Measurements from ENCODE around the gene ZDHHC14.

The ZDHHC14 gene

DNA sequence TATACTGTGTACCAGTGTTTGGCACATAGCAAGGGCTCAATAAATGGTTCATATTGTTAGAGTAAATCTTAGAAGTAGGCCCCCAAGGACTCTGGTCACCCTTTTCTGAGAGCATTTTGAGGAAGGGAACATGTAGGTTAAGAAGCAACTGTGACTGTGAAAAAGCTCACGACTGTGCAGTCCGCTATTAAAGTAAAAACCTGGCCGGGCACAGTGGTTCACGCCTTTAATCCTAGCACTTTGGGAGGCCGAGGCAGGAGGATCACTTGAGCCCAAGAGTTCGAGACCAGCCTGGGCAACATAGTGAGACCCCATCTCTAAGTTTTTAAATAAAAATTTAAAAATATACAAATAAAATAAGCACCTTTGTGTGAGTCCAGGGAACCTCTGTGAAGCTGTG is 5.0 kb downstream of the ZDHHC14 start:
- H2AFZ ChIP-seq (ENCODE audit: low read length): no peak overlapping the region
- H3F3A ChIP-seq (ENCODE audit: insufficient read depth, low read length): no peaks in the 10 kb centered on the region
- H3K27ac ChIP-seq (ENCODE audit: low read length): no peak overlapping the region
- no peaks in the 10 kb centered on the region for H3K9me3 ChIP-seq (replicated peaks; ENCODE audit: insufficient read depth, low read length)
- DNase-seq: no peak
- H3K79me2 ChIP-seq (ENCODE audit: low read length): peaks cover 45% of the 10 kb centered on the region
- H3K36me3 ChIP-seq (replicated peaks; ENCODE audit: insufficient read depth, low read length): no peaks in the 10 kb centered on the region
- no peaks in the 10 kb centered on the region for H3K9me2 ChIP-seq (replicated peaks; ENCODE audit: insufficient read depth, low read length)
- no peaks in the 10 kb centered on the region for H4K20me1 ChIP-seq (ENCODE audit: insufficient read depth, low read length)
- no peaks in the 10 kb centered on the region for H3K27me3 ChIP-seq (replicated peaks; ENCODE audit: insufficient read depth, low read length)
- no peak overlapping the region for H3K9ac ChIP-seq (ENCODE audit: low read length)
- TF ChIP-seq EZH2phosphoT487 (IDR thresholded peaks at IDR 0.05; ENCODE audit: low read length) (no peak), EZH2 (optimal IDR thresholded peaks at IDR 0.05; ENCODE audit: low read depth, low read length) (no peak)
- TF ChIP-seq, protein P1, sequence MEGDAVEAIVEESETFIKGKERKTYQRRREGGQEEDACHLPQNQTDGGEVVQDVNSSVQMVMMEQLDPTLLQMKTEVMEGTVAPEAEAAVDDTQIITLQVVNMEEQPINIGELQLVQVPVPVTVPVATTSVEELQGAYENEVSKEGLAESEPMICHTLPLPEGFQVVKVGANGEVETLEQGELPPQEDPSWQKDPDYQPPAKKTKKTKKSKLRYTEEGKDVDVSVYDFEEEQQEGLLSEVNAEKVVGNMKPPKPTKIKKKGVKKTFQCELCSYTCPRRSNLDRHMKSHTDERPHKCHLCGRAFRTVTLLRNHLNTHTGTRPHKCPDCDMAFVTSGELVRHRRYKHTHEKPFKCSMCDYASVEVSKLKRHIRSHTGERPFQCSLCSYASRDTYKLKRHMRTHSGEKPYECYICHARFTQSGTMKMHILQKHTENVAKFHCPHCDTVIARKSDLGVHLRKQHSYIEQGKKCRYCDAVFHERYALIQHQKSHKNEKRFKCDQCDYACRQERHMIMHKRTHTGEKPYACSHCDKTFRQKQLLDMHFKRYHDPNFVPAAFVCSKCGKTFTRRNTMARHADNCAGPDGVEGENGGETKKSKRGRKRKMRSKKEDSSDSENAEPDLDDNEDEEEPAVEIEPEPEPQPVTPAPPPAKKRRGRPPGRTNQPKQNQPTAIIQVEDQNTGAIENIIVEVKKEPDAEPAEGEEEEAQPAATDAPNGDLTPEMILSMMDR (IDR thresholded peaks at IDR 0.05; ENCODE audit: low read length): no peak
- no peaks in the 10 kb centered on the region for H3K4me1 ChIP-seq (ENCODE audit: low read length)
- no peak overlapping the region for H3K4me2 ChIP-seq (ENCODE audit: low read depth, low read length)
- H3K4me3 ChIP-seq (ENCODE audit: low read length): no peak overlapping the region

DNA sequence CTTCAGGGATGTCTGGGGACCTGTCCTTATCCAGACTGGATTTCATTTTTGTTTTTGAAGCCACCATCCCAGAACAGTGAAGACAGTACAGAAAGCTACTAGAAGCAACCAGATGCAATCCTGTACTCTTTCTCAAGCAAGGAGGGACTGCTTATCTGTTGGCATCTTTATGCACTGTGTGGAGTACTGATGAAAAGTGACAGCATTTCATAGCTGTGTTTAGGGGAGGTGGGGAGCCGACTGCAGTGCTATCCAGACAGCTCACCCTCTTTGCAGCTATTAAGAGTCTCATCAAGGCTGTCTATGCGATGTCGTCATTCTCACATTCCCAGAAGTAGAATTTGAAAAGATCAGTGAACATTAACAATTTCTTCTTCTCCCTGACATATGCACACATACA is 5.5 kb downstream of the ZDHHC14 start:
- H3K79me2 ChIP-seq (ENCODE audit: low read length): peaks cover 50% of the 10 kb centered on the region
- no peaks in the 10 kb centered on the region for H3K27me3 ChIP-seq (replicated peaks; ENCODE audit: insufficient read depth, low read length)
- no peak overlapping the region for H3K9ac ChIP-seq (ENCODE audit: low read length)
- H3K27ac ChIP-seq (ENCODE audit: low read length): no peak overlapping the region
- no peaks in the 10 kb centered on the region for H4K20me1 ChIP-seq (ENCODE audit: insufficient read depth, low read length)
- H3F3A ChIP-seq (ENCODE audit: insufficient read depth, low read length): no peaks in the 10 kb centered on the region
- H3K36me3 ChIP-seq (replicated peaks; ENCODE audit: insufficient read depth, low read length): no peaks in the 10 kb centered on the region
- no peak overlapping the region for H2AFZ ChIP-seq (ENCODE audit: low read length)
- TF ChIP-seq, protein P1 (IDR thresholded peaks at IDR 0.05; ENCODE audit: low read length): no peak
- TF ChIP-seq EZH2phosphoT487 (IDR thresholded peaks at IDR 0.05; ENCODE audit: low read length) (no peak), EZH2 (optimal IDR thresholded peaks at IDR 0.05; ENCODE audit: low read depth, low read length) (no peak)
- H3K4me3 ChIP-seq (ENCODE audit: low read length): no peak overlapping the region
- no peaks in the 10 kb centered on the region for H3K9me3 ChIP-seq (replicated peaks; ENCODE audit: insufficient read depth, low read length)
- H3K9me2 ChIP-seq (replicated peaks; ENCODE audit: insufficient read depth, low read length): no peaks in the 10 kb centered on the region
- DNase-seq: no peak
- H3K4me2 ChIP-seq (ENCODE audit: low read depth, low read length): no peak overlapping the region
- no peaks in the 10 kb centered on the region for H3K4me1 ChIP-seq (ENCODE audit: low read length)

DNA sequence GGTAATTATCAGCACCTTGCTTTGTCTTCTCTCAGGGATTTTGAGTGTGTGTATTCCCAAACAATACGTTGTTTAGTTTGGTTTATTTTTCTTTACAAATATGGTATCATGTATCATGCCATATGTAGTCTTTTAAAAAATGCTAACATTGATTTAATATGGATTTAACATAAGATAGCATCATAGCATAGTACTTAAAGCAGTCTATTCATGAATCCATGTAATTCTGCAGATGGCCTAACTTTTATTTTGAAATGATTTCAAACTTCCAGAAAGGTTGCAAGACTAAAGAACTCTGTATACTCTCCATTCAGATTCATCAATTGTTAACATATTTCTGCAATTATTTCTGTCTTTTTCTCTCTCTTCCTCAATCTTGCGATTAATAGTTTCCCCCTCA is 7.9 kb downstream of the ZDHHC14 start:
- Histone ChIP-seq H3K27ac (ENCODE audit: low read length) (no peak overlapping the region), H3K4me2 (ENCODE audit: low read depth, low read length) (no peak overlapping the region), H3K9me3 (replicated peaks; ENCODE audit: insufficient read depth, low read length) (no peaks in the 10 kb centered on the region), H3K4me1 (ENCODE audit: low read length) (no peaks in the 10 kb centered on the region), H3K4me3 (ENCODE audit: low read length) (no peak overlapping the region), H3K36me3 (replicated peaks; ENCODE audit: insufficient read depth, low read length) (no peaks in the 10 kb centered on the region), H3K9ac (ENCODE audit: low read length) (no peak overlapping the region), H3K9me2 (replicated peaks; ENCODE audit: insufficient read depth, low read length) (no peaks in the 10 kb centered on the region), H3K79me2 (ENCODE audit: low read length) (peaks cover 44% of the 10 kb centered on the region), H3F3A (ENCODE audit: insufficient read depth, low read length) (no peaks in the 10 kb centered on the region), H4K20me1 (ENCODE audit: insufficient read depth, low read length) (no peaks in the 10 kb centered on the region), H2AFZ (ENCODE audit: low read length) (no peak overlapping the region), H3K27me3 (replicated peaks; ENCODE audit: insufficient read depth, low read length) (no peaks in the 10 kb centered on the region)
- no peak for DNase-seq
- no peak for TF ChIP-seq EZH2 (optimal IDR thresholded peaks at IDR 0.05; ENCODE audit: low read depth, low read length)
- TF ChIP-seq, protein P1 (IDR thresholded peaks at IDR 0.05; ENCODE audit: low read length): no peak
- no peak for TF ChIP-seq EZH2phosphoT487 (IDR thresholded peaks at IDR 0.05; ENCODE audit: low read length)
